ENCODE measurements around the gene STAG3. TPM values are rescaled to one million over a fixed set of nuclear protein-coding genes. Genes with fewer than 3 reads are reported as not detected.

STAG3 gene
- total RNA-seq, 4 donors from 2014 or later = 0.28 to 1.7 (median 0.85) TPM

DNA sequence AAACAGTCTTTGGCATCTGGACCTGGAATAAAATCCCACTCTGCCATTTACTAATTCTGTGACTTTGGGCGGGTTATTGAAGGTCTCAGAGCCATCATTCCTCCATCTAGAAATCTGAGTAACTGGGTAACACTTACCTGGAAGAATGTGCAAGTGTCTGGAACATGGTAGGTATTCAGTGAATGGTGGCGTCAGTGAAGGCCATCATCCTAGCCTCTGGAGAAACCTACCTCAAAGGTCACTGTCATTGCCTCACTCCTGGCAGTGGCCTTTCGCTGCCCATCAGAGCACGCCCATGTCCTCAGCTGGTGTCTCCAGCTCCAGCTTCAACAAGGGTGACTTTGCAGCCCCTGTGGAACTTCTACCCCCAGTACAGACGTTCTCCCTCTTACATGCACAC, 13.8 kb upstream of the STAG3 start:
- DNase-seq (ENCODE audit: low spot score) (no peak), ATAC-seq (ENCODE audit: low FRiP score) (no peak)

DNA sequence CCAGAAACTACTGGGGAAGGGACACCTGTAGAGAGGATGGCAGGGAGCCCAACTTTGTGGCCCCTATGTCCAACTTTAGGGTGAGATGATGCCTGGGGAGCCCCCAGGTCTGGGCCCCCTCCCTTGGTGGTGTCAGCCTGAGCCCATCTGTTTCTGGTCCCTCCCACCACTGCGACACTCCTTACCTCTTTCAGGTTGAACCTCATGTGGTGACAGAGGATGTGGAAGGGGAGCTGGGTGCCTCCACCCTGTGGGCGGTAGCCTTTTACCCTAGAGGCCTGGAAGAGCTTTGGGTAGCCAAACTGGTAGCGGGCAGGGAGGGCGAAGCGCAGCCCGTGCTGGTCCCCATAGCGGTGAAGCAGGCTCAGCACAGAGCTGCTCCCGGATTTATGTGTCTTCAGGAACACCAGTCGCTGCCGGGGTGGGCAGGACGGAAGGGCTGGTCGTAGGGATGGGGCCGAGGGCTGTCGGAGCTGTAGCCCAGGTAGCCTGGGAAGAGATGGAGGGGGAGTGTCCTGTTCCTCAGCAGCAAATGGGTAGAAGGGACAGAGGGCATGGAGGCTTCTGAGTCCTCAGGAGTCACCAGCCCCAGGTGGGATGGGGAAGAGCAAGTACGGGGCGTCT, 11.3 kb upstream of the STAG3 start:
- ATAC-seq (ENCODE audit: low FRiP score) (no peak), DNase-seq (ENCODE audit: low spot score) (no peak)
- TF ChIP-seq, protein P1, sequence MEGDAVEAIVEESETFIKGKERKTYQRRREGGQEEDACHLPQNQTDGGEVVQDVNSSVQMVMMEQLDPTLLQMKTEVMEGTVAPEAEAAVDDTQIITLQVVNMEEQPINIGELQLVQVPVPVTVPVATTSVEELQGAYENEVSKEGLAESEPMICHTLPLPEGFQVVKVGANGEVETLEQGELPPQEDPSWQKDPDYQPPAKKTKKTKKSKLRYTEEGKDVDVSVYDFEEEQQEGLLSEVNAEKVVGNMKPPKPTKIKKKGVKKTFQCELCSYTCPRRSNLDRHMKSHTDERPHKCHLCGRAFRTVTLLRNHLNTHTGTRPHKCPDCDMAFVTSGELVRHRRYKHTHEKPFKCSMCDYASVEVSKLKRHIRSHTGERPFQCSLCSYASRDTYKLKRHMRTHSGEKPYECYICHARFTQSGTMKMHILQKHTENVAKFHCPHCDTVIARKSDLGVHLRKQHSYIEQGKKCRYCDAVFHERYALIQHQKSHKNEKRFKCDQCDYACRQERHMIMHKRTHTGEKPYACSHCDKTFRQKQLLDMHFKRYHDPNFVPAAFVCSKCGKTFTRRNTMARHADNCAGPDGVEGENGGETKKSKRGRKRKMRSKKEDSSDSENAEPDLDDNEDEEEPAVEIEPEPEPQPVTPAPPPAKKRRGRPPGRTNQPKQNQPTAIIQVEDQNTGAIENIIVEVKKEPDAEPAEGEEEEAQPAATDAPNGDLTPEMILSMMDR (IDR thresholded peaks at IDR 0.05) = no peak

More for the DNA sequence above, 13.8 kb upstream of the STAG3 start:
- TF ChIP-seq, protein P1 (IDR thresholded peaks at IDR 0.05) = no peak

DNA sequence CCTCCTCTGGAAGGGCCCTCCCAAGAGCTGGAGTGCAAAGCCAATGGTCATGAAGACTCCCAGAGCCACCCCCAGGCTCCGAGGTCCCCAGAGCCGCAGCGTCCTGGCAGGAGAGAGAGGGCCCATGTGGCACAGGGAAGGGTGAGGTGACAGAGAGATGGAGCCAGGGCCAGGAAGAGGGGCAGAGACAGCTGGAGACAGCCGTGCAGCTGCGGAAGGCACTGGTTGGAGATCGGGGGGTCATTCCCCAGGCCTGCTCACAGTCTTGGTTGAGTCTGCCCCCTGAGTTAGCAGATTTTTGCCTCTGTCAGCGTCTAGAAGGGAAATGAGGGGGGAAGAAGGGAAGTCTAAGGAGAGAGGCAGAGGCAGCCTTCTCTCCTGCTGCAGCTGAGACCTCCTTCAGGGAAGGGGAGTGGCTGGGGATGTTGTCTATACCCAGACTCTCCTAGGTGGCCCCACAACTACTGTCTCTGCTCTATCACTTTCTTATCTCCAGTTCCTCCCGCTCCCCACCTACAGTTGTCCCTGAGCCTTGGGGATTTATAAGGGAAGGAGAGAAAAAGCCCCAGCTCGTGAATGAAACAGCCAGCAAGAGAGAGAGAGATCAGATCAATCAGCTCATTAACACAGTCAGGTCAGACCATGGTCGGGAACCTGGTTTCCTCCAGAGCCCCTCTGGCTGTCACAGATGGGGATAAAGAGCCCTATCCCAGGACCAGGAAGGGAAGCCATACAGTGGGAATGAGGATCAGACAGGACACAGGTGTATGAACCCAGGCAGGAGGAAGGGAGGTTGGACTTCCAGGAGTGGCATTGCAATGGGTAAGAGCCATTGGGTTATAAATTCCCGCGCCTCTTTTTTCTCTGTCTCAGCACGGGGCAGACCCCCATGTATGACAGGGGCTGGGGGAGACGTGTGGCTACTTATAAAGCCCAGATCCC, 10.5 kb upstream of the STAG3 start:
- TF ChIP-seq, protein P1 (IDR thresholded peaks at IDR 0.05) = no peak
- DNase-seq (ENCODE audit: low spot score) = no peak

DNA sequence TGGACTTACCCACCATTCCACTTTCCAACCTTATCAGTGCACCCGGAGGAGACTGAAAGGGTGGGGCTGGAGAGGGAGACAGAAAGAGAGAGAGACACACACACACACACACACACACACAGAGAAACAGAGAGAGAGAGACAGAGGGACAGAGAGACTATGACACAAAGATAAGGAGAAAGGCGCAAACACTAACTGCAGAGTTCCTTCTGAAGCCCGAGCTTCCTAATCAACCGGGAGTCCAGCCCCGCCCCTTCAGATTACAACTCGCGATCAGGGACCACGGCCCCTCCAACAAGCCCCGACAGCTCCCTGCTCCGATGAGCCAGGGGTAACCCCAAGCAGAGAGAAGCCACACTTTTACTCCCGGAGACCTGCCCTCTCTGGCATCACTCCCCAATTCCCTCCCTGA, 9.8 kb upstream of the STAG3 start:
- TF ChIP-seq, protein P1 (IDR thresholded peaks at IDR 0.05) = no peak
- ATAC-seq (ENCODE audit: low FRiP score) (no peak), DNase-seq (ENCODE audit: low spot score) (no peak)

More for the DNA sequence above, 10.5 kb upstream of the STAG3 start:
- ATAC-seq (ENCODE audit: low FRiP score) = no peak

DNA sequence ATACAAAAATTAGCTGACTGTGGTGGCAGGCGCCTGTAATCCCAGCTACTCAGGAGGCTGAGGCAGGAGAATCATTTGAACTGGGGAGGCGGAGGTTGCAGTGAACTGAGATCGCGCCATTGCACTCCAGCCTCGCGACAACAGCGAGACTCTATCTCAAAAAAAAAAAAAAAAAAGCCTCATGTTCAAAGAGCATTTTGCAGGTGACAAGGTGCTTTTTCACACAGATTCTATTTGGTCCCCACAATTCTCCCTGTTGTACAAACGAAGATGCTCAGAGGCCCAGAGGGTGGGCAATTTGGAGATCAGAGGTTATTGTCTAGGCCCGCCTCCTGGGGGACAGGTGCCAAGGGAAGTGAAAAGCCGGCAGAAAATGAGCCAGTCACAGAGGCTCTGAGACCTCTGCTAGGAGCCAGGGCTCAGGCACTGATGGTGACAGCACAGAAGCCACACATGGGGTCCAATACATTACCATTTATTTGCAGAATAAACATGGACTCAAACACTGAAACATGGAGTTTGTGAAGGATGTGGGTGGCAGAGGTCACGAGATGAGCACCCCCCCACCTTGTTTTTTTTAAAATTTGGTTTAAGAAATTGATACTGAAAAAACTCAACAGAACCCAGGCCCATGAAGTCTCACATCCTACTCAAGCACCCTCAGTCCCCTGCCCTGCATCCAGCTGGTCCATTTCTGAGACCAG, 8.4 kb upstream of the STAG3 start:
- ATAC-seq (ENCODE audit: low FRiP score) (no peak), DNase-seq (ENCODE audit: low spot score) (no peak)
- TF ChIP-seq, protein P1 (IDR thresholded peaks at IDR 0.05) = no peak

DNA sequence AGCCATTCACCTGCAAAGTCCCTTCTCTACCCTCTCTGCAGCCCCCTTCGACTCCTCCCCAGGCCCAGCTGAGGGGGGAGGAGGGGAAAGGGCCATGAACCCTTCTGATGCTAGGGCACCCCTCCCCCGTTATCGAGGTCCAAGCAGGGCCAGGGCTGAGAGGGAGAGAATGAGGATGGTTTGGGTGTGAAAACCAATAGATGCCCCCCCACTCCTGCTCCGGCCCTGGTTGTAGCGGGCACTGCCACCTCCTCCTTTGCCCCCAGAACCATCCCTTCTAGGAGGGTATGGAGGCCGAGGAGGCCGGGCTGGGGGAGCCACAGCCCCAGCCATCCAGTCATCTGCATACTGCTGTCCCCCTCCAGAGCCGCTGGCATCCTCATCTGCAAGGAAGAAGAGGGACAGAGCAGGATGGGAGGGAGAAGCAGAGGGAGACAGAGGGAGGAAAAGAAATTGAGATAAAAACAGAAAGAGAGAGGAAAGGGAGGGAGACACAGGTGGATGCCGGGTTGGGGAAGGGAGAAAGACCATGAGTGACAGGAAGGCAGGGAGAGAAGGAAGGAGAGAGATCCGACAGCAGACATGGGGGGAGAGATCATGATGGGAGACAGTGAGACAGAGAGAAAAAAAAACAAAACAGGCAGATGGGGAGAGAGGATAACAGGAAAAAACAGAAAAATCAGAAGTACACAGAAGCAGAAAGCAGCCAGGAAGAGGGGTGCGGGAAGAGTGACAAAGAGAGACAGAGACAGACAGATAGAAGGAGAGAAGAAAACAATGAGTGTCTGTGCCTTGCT, 7.4 kb upstream of the STAG3 start:
- TF ChIP-seq, protein P1 (IDR thresholded peaks at IDR 0.05) = no peak
- DNase-seq (ENCODE audit: low spot score) (no peak), ATAC-seq (ENCODE audit: low FRiP score) (no peak)
